Measurements from ENCODE around the gene NAGS.
"Not testable (repeated sequence)": the region's sequence is repeated elsewhere in the genome, so short reads cannot be mapped to it uniquely, and the experiment has no call there.

The NAGS gene

GRCh38 chr17:44039829-44040635 is 35.6 kb downstream of the NAGS start:
- DNase-seq: no peak

GRCh38 chr17:44043272-44043696 is 38.9 kb downstream of the NAGS start:
- no peak for DNase-seq

DNA sequence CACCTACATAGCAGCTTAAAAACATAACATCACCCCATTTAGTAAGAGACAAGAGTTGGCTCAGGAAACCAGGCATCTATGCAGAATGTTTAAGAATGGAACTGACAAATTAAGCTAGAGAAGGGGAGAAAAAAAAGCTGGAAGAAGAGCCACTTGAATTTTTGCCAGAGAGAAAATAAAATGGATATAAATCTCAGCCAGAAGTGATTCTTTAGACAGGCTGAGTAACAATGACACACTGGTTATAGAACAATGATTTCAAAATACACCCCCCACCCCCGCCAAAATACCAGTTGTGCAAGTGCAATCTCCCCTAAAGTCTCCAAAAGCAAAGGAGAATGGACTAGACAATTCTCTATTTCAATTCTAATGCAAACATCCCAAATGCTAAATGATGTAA is 39.6 kb downstream of the NAGS start:
- DNase-seq: no peak

- no peak for DNase-seq
Observed at GRCh38 chr17:44045486-44045885, 41.1 kb downstream of the NAGS start.

DNA sequence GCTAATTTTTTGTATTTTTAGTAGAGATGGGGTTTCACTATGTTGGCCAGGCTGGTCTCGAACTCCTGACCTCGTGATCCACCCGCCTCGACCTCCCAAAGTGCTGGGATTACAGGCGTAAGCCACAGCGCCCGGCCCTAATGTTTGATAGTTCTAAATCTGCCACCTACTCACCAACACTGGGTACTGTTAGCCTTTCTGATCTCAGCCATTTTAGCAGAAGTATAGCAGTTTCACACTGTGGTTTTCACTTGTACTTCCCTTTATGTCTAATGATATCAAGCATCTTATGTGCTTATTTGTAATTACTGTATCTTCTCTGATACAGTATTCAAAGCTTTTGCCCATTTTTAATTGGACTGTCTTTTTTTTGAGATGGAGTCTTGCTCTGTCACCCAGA is 42.5 kb downstream of the NAGS start:
- DNase-seq: not testable (repeated sequence)

DNA sequence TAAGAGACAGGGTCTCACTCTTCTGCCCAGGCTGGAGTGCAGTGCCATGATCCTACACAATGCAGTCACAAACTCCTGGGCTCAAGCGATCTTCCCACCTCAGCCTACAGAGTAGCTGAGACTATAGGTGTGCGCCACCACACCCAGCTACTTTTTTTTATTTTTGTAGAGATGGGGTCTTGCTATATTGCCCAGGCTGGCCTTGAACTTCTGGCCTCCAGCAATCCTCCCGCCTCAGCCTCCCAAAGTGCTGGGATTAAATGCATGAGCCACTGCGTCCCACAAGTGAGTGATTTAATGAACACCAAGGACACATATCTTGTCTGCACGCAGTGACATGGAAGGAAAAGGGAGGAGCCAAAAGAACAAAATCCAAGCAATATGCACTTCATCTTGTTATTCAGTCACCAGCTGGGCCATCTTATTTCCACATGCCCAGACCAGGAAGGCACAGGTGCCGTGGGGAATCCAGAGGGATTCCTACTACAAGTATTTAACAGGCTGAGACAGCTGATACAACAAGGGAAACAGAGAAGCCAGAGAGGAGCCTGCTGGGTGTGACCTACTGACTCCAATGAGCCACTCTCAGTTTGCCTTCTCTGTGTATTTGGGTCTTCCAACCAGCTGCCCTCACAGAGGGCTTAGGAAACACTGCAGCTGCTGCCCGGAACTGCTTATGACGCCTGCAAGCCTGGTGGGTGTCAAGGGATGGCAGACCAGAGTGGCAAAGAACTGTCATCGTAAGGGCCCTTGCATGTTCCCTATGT is 45.1 kb downstream of the NAGS start:
- DNase-seq: no peak

GRCh38 chr17:44053125-44053872 is 48.9 kb downstream of the NAGS start:
- DNase-seq: no peak

Measured in NCI-H510A (cell line).